ENCODE measurements around the gene NUTM1.

- TF ChIP-seq CTCF (IDR thresholded peaks at IDR 0.05) = no peak
- no peak for TF ChIP-seq POLR2A (IDR thresholded peaks at IDR 0.05)
Observed at GRCh38 chr15:34324933-34325332, 18.2 kb upstream of the NUTM1 start.
